A549 (cell line): ENCODE data around the gene UNC79.

Experiments
- CHD2 ChIP-seq: fragments of 150-350 bp; IDR thresholded peaks from 2 replicates; pipeline ENCODE4 v1.6.1; 2014; ENCODE audit warnings: low read length; ENCODE audit not compliant: partially characterized antibody
- EP300 ChIP-seq, 2 experiments: fragments of >200 bp; sonication (Bioruptor Twin); formaldehyde crosslinking; IDR thresholded peaks; 2 replicates in 1 of 2; 3 replicates in 1 of 2; pipeline ENCODE4 v1.6.1; 2016 to 2017
- FOSL2 ChIP-seq, 2 experiments: fragments of 450-650 bp in 1 of 2; fragments of >200 bp in 1 of 2; sonication (Bioruptor Twin) in 1 of 2; formaldehyde crosslinking; IDR thresholded peaks; 2 replicates each; pipeline versions ENCODE4 v1.5.0 to v1.6.1; 2016 to 2020; ENCODE audit warnings: mild to moderate bottlenecking in 1 of 2, moderate library complexity in 1 of 2
- HDAC2 ChIP-seq: fragments of 200-600 bp; sonication (generic); IDR thresholded peaks from 2 replicates; pipeline ENCODE4 v1.6.1; 2016
- MYC ChIP-seq: IDR thresholded peaks from 2 replicates; pipeline ENCODE4 v1.6.1; 2012; ENCODE audit warnings: mild to moderate bottlenecking, inconsistent platforms, low read length, improper control_type of control experiment, borderline replicate concordance
- POLR2A ChIP-seq: IDR thresholded peaks from 2 replicates; pipeline ENCODE4 v1.6.1; 2012; ENCODE audit warnings: mild to moderate bottlenecking, low read length
- SREBF2 ChIP-seq: fragments of 450-650 bp; IDR thresholded peaks from 2 replicates; pipeline ENCODE4 v1.6.1; 2014; ENCODE audit warnings: mild to moderate bottlenecking, moderate library complexity
- TP53 ChIP-seq: fragments of 250-450 bp; sonication (Bioruptor Pico); IDR thresholded peaks from 2 replicates; pipeline ENCODE4 v1.5.0; 2021; ENCODE audit warnings: mild to moderate bottlenecking, moderate library complexity
- TF ChIP-seq, protein P1 (sequence below): fragments of >200 bp; sonication (Bioruptor Twin); formaldehyde crosslinking; IDR thresholded peaks from 3 replicates; pipeline ENCODE4 v1.5.1; 2016
- TF ChIP-seq, protein P2 (sequence below): IDR thresholded peaks from 2 replicates; pipeline ENCODE4 v1.6.1; 2012; ENCODE audit warnings: low read depth, borderline replicate concordance
- TF ChIP-seq, protein P3 (sequence below): IDR thresholded peaks from 2 replicates; pipeline ENCODE4 v1.6.1; 2012

DNA sequence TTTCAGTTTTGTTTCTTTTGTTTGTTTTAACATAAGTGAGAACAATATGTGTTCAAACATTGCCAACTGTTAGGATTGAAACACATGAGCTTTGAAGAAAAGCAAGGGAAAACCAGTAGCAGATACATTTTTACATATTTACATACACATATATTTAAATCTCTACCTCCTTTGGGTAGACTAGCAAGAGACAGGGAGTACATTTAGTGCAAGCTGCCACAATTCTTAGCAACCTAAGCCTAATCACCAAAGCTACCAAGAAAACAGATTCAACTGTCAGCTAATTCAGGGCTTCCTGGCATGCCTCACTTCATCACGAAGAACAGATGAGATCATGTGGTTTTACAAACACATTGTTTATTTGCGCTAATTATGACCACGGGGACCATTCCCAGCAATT lies 214.5 kb downstream of the UNC79 start:
- TF ChIP-seq, protein P1, sequence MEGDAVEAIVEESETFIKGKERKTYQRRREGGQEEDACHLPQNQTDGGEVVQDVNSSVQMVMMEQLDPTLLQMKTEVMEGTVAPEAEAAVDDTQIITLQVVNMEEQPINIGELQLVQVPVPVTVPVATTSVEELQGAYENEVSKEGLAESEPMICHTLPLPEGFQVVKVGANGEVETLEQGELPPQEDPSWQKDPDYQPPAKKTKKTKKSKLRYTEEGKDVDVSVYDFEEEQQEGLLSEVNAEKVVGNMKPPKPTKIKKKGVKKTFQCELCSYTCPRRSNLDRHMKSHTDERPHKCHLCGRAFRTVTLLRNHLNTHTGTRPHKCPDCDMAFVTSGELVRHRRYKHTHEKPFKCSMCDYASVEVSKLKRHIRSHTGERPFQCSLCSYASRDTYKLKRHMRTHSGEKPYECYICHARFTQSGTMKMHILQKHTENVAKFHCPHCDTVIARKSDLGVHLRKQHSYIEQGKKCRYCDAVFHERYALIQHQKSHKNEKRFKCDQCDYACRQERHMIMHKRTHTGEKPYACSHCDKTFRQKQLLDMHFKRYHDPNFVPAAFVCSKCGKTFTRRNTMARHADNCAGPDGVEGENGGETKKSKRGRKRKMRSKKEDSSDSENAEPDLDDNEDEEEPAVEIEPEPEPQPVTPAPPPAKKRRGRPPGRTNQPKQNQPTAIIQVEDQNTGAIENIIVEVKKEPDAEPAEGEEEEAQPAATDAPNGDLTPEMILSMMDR = no peak
- no peak for TF ChIP-seq CHD2
- TF ChIP-seq FOSL2 (IDR thresholded peaks at IDR 0.05) = no peak
- TF ChIP-seq FOSL2 (CRISPR knock-in tag; IDR thresholded peaks at IDR 0.05) = no peak
- TF ChIP-seq EP300 (IDR thresholded peaks at IDR 0.05) = no peak
- no peak for TF ChIP-seq POLR2A
- TF ChIP-seq HDAC2 = no peak
- TF ChIP-seq, protein P2, sequence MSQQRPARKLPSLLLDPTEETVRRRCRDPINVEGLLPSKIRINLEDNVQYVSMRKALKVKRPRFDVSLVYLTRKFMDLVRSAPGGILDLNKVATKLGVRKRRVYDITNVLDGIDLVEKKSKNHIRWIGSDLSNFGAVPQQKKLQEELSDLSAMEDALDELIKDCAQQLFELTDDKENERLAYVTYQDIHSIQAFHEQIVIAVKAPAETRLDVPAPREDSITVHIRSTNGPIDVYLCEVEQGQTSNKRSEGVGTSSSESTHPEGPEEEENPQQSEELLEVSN = no peak
- no peak for TF ChIP-seq SREBF2
- TF ChIP-seq, protein P3, sequence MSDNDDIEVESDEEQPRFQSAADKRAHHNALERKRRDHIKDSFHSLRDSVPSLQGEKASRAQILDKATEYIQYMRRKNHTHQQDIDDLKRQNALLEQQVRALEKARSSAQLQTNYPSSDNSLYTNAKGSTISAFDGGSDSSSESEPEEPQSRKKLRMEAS = no peak
- TF ChIP-seq TP53 (CRISPR knock-in tag) = no peak
- no peak for TF ChIP-seq MYC
